Liver (tissue), 9 donors: ENCODE results near the gene ARHGEF5. TPM values are rescaled to one million over a fixed set of nuclear protein-coding genes. Genes with fewer than 3 reads are reported as not detected.

ENCODE experiments used
- DNase-seq: peaks from one replicate; pipeline ENCODE4 v3.0.0-alpha.2; 2017; ENCODE audit warnings: low spot score
- H3K27ac ChIP-seq, 2 donors: one replicate each; pipeline ENCODE4 v1.7.0; 2013; ENCODE audit warnings: inconsistent platforms in 2 of 2, low read length in 2 of 2, control low read depth in 1 of 2, low read depth in 1 of 2, mild to moderate bottlenecking in 1 of 2
- H3K27me3 ChIP-seq, 4 donors: one replicate each; pipeline versions ENCODE4 v1.6.1 to v1.7.0; 2013; ENCODE audit warnings: low read length in 3 of 4, inconsistent platforms in 1 of 4, mild to moderate bottlenecking in 1 of 4, moderate library complexity in 1 of 4; ENCODE audit not compliant: control insufficient read depth in 4 of 4, insufficient read depth in 4 of 4
- H3K36me3 ChIP-seq, 4 donors: one replicate each; pipeline versions ENCODE4 v1.6.1 to v1.7.0; 2013; ENCODE audit warnings: low read length in 3 of 4, mild to moderate bottlenecking in 3 of 4, low read depth in 1 of 4, moderate library complexity in 1 of 4; ENCODE audit not compliant: control insufficient read depth in 4 of 4, insufficient read depth in 3 of 4
- H3K4me1 ChIP-seq, 4 donors: one replicate each; pipeline versions ENCODE4 v1.6.1 to v1.7.0; 2013; ENCODE audit warnings: low read length in 3 of 4, mild to moderate bottlenecking in 3 of 4, moderate library complexity in 1 of 4; ENCODE audit not compliant: control insufficient read depth in 4 of 4, insufficient read depth in 4 of 4
- H3K4me3 ChIP-seq, 3 donors: one replicate each; pipeline versions ENCODE4 v1.6.1 to v1.7.0; 2013; ENCODE audit warnings: low read length in 3 of 3, control low read depth in 1 of 3, low read depth in 1 of 3, mild to moderate bottlenecking in 1 of 3
- H3K9ac ChIP-seq, 2 donors: one replicate each; pipeline ENCODE4 v1.7.0; 2013; ENCODE audit warnings: low read length in 2 of 2, mild to moderate bottlenecking in 2 of 2, moderate library complexity in 2 of 2, control low read depth in 1 of 2, low read depth in 1 of 2
- H3K9me3 ChIP-seq, 4 donors: one replicate each; pipeline versions ENCODE4 v1.6.1 to v1.7.0; 2013; ENCODE audit warnings: low read length in 3 of 4; ENCODE audit not compliant: control insufficient read depth in 4 of 4
- EGR1 ChIP-seq, 2 donors: IDR thresholded peaks; 2 replicates each; pipeline ENCODE4 v1.6.1; 2016 to 2018; ENCODE audit warnings: antibody characterized with exemption in 2 of 2, low read depth in 2 of 2
- FOXA1 ChIP-seq: IDR thresholded peaks from 2 replicates; pipeline ENCODE4 v1.6.1; 2016; ENCODE audit warnings: antibody characterized with exemption
- FOXA2 ChIP-seq: IDR thresholded peaks from 2 replicates; pipeline ENCODE4 v1.6.1; 2016; ENCODE audit warnings: antibody characterized with exemption
- HNF4A ChIP-seq, 2 donors: conservative IDR thresholded peaks; 2 replicates each; pipeline ENCODE4 v1.6.1; 2016; ENCODE audit warnings: antibody characterized with exemption in 2 of 2, mild to moderate bottlenecking in 2 of 2
- HNF4G ChIP-seq: IDR thresholded peaks from 2 replicates; pipeline ENCODE4 v1.6.1; 2016; ENCODE audit warnings: antibody characterized with exemption
- JUND ChIP-seq, 2 donors: IDR thresholded peaks; 2 replicates each; pipeline ENCODE4 v1.6.1; 2016; ENCODE audit warnings: antibody characterized with exemption in 2 of 2
- NR2F2 ChIP-seq: IDR thresholded peaks from 2 replicates; pipeline ENCODE4 v1.6.1; 2016; ENCODE audit warnings: antibody characterized with exemption
- RAD21 ChIP-seq, 2 donors: IDR thresholded peaks; 2 replicates each; pipeline ENCODE4 v1.6.1; 2016; ENCODE audit warnings: antibody characterized with exemption in 2 of 2, mild to moderate bottlenecking in 2 of 2
- RXRA ChIP-seq, 2 donors: IDR thresholded peaks; 2 replicates each; pipeline ENCODE4 v1.6.1; 2017 to 2018; ENCODE audit warnings: antibody characterized with exemption in 2 of 2, mild to moderate bottlenecking in 1 of 2
- SP1 ChIP-seq: IDR thresholded peaks from 2 replicates; pipeline ENCODE4 v1.6.1; 2018; ENCODE audit warnings: antibody characterized with exemption, mild to moderate bottlenecking
- TAF1 ChIP-seq: conservative IDR thresholded peaks from 2 replicates; pipeline ENCODE4 v1.6.1; 2016; ENCODE audit warnings: antibody characterized with exemption, mild to moderate bottlenecking
- YY1 ChIP-seq: IDR thresholded peaks from 2 replicates; pipeline ENCODE4 v1.6.1; 2016; ENCODE audit warnings: antibody characterized with exemption, mild to moderate bottlenecking
- WGBS: extraction: QIAGEN DNeasy Blood & Tissue Kit; methylation state at CpG from one replicate; pipeline ENCODE4 v1.1.7; 2013; 5-methylcytosine and 5-hydroxymethylcytosine counted together
- polyA plus RNA-seq, 2 donors: library from polyadenylated mRNA; stranded (reverse) in 1 of 2; unstranded in 1 of 2; fragments of 200-250 nt in 1 of 2; fragments of >200 nt in 1 of 2; fragmentation: Nextera tagmentation in 1 of 2; extraction: Ambion mirVana in 1 of 2; gene quantifications; one replicate each; pipeline versions ENCODE4 v1.2.1 to v1.2.3, GENCODE V29; 2013 to 2015
- total RNA-seq, 2 donors: library from RNA; depleted of rRNA; stranded (reverse); fragments of >200 nt; gene quantifications; one replicate each; pipeline ENCODE4 v1.2.3, GENCODE V29; 2014
- TF ChIP-seq, protein P1 (sequence below): fragments of 150-350 bp; IDR thresholded peaks from 2 replicates; pipeline ENCODE4 v1.5.1; 2017; ENCODE audit warnings: improper control_type of control experiment, low read depth, low read length; ENCODE audit not compliant: missing input control
- TF ChIP-seq, protein P2 (sequence below): IDR thresholded peaks from 2 replicates; pipeline ENCODE4 v1.6.1; 2016; ENCODE audit warnings: antibody characterized with exemption
- TF ChIP-seq, protein P3 (sequence below): IDR thresholded peaks from 2 replicates; pipeline ENCODE4 v1.6.1; 2016; ENCODE audit warnings: antibody characterized with exemption
- TF ChIP-seq, protein P4 (sequence below): IDR thresholded peaks from 2 replicates; pipeline ENCODE4 v1.6.1; 2016; ENCODE audit warnings: antibody characterized with exemption, mild to moderate bottlenecking
- TF ChIP-seq, protein P5 (sequence below): IDR thresholded peaks from 2 replicates; pipeline ENCODE4 v1.6.1; 2016; ENCODE audit warnings: antibody characterized with exemption
- donor health status: healthy.
- donor health status: healthy.
- donor health status: healthy.
- donor health status: healthy.
- donor health status: healthy.

Gene ARHGEF5
- total and polyA plus RNA-seq, 4 donors = 3.5 to 8.4 (median 4.8) TPM

DNA sequence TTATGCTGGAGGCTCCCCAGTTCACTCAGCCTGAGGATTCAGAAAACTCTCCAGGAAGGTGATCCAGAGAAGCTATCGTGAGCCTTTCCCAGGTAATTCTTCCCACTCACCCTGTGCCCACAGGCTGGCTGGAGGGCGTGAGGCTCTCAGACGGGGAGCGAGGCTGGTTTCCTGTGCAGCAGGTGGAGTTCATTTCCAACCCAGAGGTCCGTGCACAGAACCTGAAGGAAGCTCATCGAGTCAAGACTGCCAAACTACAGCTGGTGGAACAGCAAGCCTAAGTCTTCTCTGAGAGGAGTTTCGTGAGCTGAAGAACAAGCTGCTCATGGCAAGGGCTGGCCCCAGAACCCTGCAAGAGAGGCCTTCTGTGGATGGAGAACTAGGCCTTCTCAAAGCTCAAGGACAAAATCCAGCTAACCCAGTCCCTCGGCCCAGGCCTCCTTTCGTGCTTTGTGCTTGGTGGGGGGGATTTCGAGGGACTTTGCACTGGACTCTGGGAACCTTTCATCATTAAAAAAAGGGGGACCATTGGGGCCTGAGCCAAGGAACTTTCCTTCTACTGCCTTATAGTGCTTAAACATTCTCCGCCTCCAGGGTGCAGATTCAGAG lies 24.7 kb downstream of the ARHGEF5 start:
- no peak overlapping the region for H3K4me3 ChIP-seq
- H3K4me1 ChIP-seq = no peaks in the 10 kb centered on the region
- H3K27me3 ChIP-seq = no peaks in the 10 kb centered on the region
- H3K9ac ChIP-seq = no peak overlapping the region
- DNase-seq = no peak
- 95% methylated on average over 11 of the region's 11 CpGs for WGBS
- H3K9me3 ChIP-seq = no peaks in the 10 kb centered on the region
- H3K27ac ChIP-seq = no peak overlapping the region
- H3K36me3 ChIP-seq = peaks cover 5 to 27% (median 20%) of the 10 kb centered on the region in 4 donors
- TF ChIP-seq, protein P1, sequence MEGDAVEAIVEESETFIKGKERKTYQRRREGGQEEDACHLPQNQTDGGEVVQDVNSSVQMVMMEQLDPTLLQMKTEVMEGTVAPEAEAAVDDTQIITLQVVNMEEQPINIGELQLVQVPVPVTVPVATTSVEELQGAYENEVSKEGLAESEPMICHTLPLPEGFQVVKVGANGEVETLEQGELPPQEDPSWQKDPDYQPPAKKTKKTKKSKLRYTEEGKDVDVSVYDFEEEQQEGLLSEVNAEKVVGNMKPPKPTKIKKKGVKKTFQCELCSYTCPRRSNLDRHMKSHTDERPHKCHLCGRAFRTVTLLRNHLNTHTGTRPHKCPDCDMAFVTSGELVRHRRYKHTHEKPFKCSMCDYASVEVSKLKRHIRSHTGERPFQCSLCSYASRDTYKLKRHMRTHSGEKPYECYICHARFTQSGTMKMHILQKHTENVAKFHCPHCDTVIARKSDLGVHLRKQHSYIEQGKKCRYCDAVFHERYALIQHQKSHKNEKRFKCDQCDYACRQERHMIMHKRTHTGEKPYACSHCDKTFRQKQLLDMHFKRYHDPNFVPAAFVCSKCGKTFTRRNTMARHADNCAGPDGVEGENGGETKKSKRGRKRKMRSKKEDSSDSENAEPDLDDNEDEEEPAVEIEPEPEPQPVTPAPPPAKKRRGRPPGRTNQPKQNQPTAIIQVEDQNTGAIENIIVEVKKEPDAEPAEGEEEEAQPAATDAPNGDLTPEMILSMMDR = no peak
- TF ChIP-seq NR2F2 (no peak), JUND (IDR thresholded peaks at IDR 0.05) (no peak), RAD21 (IDR thresholded peaks at IDR 0.05) (no peak), HNF4A (conservative IDR thresholded peaks at IDR 0.05) (no peak), EGR1 (IDR thresholded peaks at IDR 0.05; ENCODE audit: low read depth in 2 of 2) (no peak), HNF4G (no peak), TAF1 (no peak), YY1 (no peak), SP1 (no peak), FOXA1 (no peak), FOXA2 (no peak), RXRA (IDR thresholded peaks at IDR 0.05) (no peak)
- TF ChIP-seq, protein P2, sequence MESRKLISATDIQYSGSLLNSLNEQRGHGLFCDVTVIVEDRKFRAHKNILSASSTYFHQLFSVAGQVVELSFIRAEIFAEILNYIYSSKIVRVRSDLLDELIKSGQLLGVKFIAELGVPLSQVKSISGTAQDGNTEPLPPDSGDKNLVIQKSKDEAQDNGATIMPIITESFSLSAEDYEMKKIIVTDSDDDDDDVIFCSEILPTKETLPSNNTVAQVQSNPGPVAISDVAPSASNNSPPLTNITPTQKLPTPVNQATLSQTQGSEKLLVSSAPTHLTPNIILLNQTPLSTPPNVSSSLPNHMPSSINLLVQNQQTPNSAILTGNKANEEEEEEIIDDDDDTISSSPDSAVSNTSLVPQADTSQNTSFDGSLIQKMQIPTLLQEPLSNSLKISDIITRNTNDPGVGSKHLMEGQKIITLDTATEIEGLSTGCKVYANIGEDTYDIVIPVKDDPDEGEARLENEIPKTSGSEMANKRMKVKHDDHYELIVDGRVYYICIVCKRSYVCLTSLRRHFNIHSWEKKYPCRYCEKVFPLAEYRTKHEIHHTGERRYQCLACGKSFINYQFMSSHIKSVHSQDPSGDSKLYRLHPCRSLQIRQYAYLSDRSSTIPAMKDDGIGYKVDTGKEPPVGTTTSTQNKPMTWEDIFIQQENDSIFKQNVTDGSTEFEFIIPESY = no peak
- TF ChIP-seq, protein P3, sequence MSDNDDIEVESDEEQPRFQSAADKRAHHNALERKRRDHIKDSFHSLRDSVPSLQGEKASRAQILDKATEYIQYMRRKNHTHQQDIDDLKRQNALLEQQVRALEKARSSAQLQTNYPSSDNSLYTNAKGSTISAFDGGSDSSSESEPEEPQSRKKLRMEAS = no peak
- TF ChIP-seq, protein P4, sequence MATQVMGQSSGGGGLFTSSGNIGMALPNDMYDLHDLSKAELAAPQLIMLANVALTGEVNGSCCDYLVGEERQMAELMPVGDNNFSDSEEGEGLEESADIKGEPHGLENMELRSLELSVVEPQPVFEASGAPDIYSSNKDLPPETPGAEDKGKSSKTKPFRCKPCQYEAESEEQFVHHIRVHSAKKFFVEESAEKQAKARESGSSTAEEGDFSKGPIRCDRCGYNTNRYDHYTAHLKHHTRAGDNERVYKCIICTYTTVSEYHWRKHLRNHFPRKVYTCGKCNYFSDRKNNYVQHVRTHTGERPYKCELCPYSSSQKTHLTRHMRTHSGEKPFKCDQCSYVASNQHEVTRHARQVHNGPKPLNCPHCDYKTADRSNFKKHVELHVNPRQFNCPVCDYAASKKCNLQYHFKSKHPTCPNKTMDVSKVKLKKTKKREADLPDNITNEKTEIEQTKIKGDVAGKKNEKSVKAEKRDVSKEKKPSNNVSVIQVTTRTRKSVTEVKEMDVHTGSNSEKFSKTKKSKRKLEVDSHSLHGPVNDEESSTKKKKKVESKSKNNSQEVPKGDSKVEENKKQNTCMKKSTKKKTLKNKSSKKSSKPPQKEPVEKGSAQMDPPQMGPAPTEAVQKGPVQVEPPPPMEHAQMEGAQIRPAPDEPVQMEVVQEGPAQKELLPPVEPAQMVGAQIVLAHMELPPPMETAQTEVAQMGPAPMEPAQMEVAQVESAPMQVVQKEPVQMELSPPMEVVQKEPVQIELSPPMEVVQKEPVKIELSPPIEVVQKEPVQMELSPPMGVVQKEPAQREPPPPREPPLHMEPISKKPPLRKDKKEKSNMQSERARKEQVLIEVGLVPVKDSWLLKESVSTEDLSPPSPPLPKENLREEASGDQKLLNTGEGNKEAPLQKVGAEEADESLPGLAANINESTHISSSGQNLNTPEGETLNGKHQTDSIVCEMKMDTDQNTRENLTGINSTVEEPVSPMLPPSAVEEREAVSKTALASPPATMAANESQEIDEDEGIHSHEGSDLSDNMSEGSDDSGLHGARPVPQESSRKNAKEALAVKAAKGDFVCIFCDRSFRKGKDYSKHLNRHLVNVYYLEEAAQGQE = no peak
- TF ChIP-seq, protein P5, sequence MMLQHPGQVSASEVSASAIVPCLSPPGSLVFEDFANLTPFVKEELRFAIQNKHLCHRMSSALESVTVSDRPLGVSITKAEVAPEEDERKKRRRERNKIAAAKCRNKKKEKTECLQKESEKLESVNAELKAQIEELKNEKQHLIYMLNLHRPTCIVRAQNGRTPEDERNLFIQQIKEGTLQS = no peak
